OCI-LY7 (cell line): ENCODE data around the gene GM2A. TPM values are rescaled to one million over a fixed set of nuclear protein-coding genes. Genes with fewer than 3 reads are reported as not detected.

Experiments used
- BruUV-seq: library from RNA; stranded (reverse); fragments of 400-500 nt; replicated peaks from 2 replicates; lab custom pipeline; 2021; lab: Mats Ljungman, UMichigan
- CTCF ChIA-PET: fragments of 300-600 bp; sonication (Branson Sonifier 250); formaldehyde crosslinking; loops from one replicate; lab custom pipeline; 2022; ENCODE audit warnings: antibody characterized with exemption; ENCODE audit not compliant: unreplicated experiment; lab: Charles Lee
- POLR2A ChIA-PET: fragments of 300-600 bp; sonication (Branson Sonifier 250); formaldehyde crosslinking; loops from one replicate; lab custom pipeline; 2022; ENCODE audit warnings: antibody characterized with exemption; lab: Charles Lee
- DNase-seq: peaks from one replicate; pipeline ENCODE4 v3.0.0-alpha.2; 2015; ENCODE audit warnings: low spot score
- H2AFZ ChIP-seq: fragments of 200-600 bp; sonication (generic), shearing (Covaris generic); 2 replicates; pipeline ENCODE4 v1.6.1; 2014; ENCODE audit warnings: mild to moderate bottlenecking, antibody characterized with exemption, low read length, moderate library complexity
- H3K27ac ChIP-seq: fragments of 200-600 bp; sonication (generic); 2 replicates; pipeline ENCODE4 v1.5.1; 2014; ENCODE audit warnings: mixed run types, low read depth, mild to moderate bottlenecking, moderate library complexity, low read length, inconsistent platforms; ENCODE audit not compliant: poor library complexity, severe bottlenecking
- H3K36me3 ChIP-seq: fragments of 200-600 bp; sonication (generic); 2 replicates; pipeline ENCODE4 v1.6.1; 2014; ENCODE audit warnings: mild to moderate bottlenecking, antibody characterized with exemption, low read length, moderate library complexity, mixed read lengths; ENCODE audit not compliant: insufficient read depth
- H3K4me1 ChIP-seq: fragments of 200-600 bp; sonication (generic); 2 replicates; pipeline ENCODE4 v1.5.1; 2014; ENCODE audit warnings: mild to moderate bottlenecking, low read length; ENCODE audit not compliant: insufficient read depth, poor library complexity, severe bottlenecking
- H3K4me2 ChIP-seq: fragments of 200-600 bp; sonication (generic); 2 replicates; pipeline ENCODE4 v1.6.1; 2014; ENCODE audit warnings: mild to moderate bottlenecking, low read length
- H3K4me3 ChIP-seq: fragments of 200-600 bp; sonication (generic); 2 replicates; pipeline ENCODE4 v1.5.1; 2014; ENCODE audit warnings: mild to moderate bottlenecking, low read depth, low read length; ENCODE audit not compliant: poor library complexity, severe bottlenecking
- H3K79me2 ChIP-seq: fragments of 200-600 bp; sonication (generic); 2 replicates; pipeline ENCODE4 v1.6.1; 2016; ENCODE audit warnings: low read depth, mild to moderate bottlenecking, low read length, moderate library complexity, mixed read lengths; ENCODE audit not compliant: insufficient read depth
- H3K9me2 ChIP-seq: fragments of 200-600 bp; sonication (generic); 2 replicates; pipeline ENCODE4 v1.6.1; 2016; ENCODE audit warnings: mild to moderate bottlenecking, low read length, mixed read lengths; ENCODE audit not compliant: insufficient read depth
- H3K9me3 ChIP-seq: fragments of 200-600 bp; sonication (generic); 2 replicates; pipeline ENCODE4 v1.6.1; 2014; ENCODE audit warnings: mild to moderate bottlenecking, mixed run types, low read length, mixed read lengths
- H4K20me1 ChIP-seq: fragments of 200-600 bp; sonication (generic); 2 replicates; pipeline ENCODE4 v1.6.1; 2014; ENCODE audit warnings: mild to moderate bottlenecking, antibody characterized with exemption, low read length, moderate library complexity, mixed read lengths; ENCODE audit not compliant: insufficient read depth
- CTCF ChIP-seq: fragments of 200-600 bp; sonication (generic); conservative IDR thresholded peaks from 2 replicates; pipeline ENCODE4 v1.5.1; 2014; ENCODE audit warnings: mild to moderate bottlenecking, antibody characterized with exemption, low read length, moderate library complexity, mixed read lengths
- EZH2phosphoT487 ChIP-seq: fragments of 200-600 bp; sonication (generic); IDR thresholded peaks from 2 replicates; pipeline ENCODE4 v1.6.1; 2018; ENCODE audit warnings: low read depth, borderline replicate concordance, mild to moderate bottlenecking, mixed run types, antibody characterized with exemption, low read length, moderate library complexity, mixed read lengths
- intact Hi-C: fragments of 100-400 bp; cut with micrococcal nuclease; formaldehyde crosslinking; loops from one replicate; pipeline ENCODE4 v1.10.0; 2022; ENCODE audit not compliant: unreplicated experiment
- total RNA-seq, 2 experiments: library from RNA; depleted of rRNA in 1 of 2; stranded (reverse); fragments of >200 nt in 1 of 2; shearing (Covaris generic) in 1 of 2; gene quantifications; 2 replicates each; pipeline ENCODE4 v1.2.3, GENCODE V29; 2014 to 2022

GM2A gene
- total RNA-seq, 2 experiments from 2014 or later: 52.4 to 64.5 TPM

- Histone ChIP-seq H3K9me3 (no peaks in the 10 kb centered on the region), H3K4me3 (no peak overlapping the region), H4K20me1 (peaks cover 5% of the 10 kb centered on the region; the same call in 1 of the 2 replicates), H3K79me2 (peaks cover 13% of the 10 kb centered on the region), H3K36me3 (no peaks in the 10 kb centered on the region; the same call in 1 of the 2 replicates), H2AFZ (no peak overlapping the region), H3K27ac (no peak overlapping the region), H3K4me2 (no peak overlapping the region), H3K4me1 (peaks cover 26% of the 10 kb centered on the region), H3K9me2 (no peaks in the 10 kb centered on the region)
- POLR2A ChIA-PET: interaction anchor here (0.5 to 0.7 kb wide), 2 partner anchors 16 to 1256 kb away, joined by 3 read pairs; no protein-coding TSS in a partner anchor
- TF ChIP-seq EZH2phosphoT487 (no peak), CTCF (no peak)
- CTCF ChIA-PET: no interaction called here
- intact Hi-C loops: no loop called here
- no TSS peak for BruUV-seq
- no peak for DNase-seq
Observed at GRCh38 chr5:151249281-151249680, 3.7 kb upstream of the GM2A start.

- H4K20me1 ChIP-seq: peaks cover 5% of the 10 kb centered on the region; the same call in 1 of the 2 replicates
- peak overlapping the region; percentile 69 for H2AFZ ChIP-seq
- POLR2A ChIA-PET: interaction anchor here (0.6 to 4.8 kb wide), 5 partner anchors 9 to 110 kb away, joined by 3 to 49 read pairs (median 4); no protein-coding TSS in a partner anchor
- CTCF ChIA-PET: no interaction called here
- peaks cover 38% of the 10 kb centered on the region for H3K4me1 ChIP-seq
- peaks cover 4% of the 10 kb centered on the region; the same call in 1 of the 2 replicates for H3K36me3 ChIP-seq
- peak overlapping the region; percentile 71 for H3K27ac ChIP-seq
- no peak for DNase-seq
- peaks cover 25% of the 10 kb centered on the region for H3K79me2 ChIP-seq
- intact Hi-C loops: loop anchor here (5.0 to 10.0 kb wide), 4 partner anchors 38 to 766 kb away; partner anchors contain the start of gene G3BP1
- TF ChIP-seq CTCF: no peak
- no peak for TF ChIP-seq EZH2phosphoT487
- H3K9me3 ChIP-seq: no peaks in the 10 kb centered on the region
- no peaks in the 10 kb centered on the region for H3K9me2 ChIP-seq
- peak overlapping the region; percentile 13 for H3K4me3 ChIP-seq
- BruUV-seq: no TSS peak
- H3K4me2 ChIP-seq: peak overlapping the region; percentile 68
Observed at GRCh38 chr5:151250346-151251000, 2.5 kb upstream of the GM2A start.
